HG03354 (cell line): ENCODE data around the gene NBEAL1.
"Not testable (repeated sequence)": the region's sequence is repeated elsewhere in the genome, so short reads cannot be mapped to it uniquely, and the experiment has no call there.

Experiments used
- ATAC-seq: cut with Tn5 transposase; IDR thresholded peaks from one replicate; pipeline ENCODE4 v1.9.1; 2021; ENCODE audit warnings: mild to moderate bottlenecking; ENCODE audit not compliant: unreplicated experiment, poor library complexity, severe bottlenecking

NBEAL1 gene

GRCh38 chr2:203037026-203037425 lies 22.4 kb downstream of the NBEAL1 start:
- ATAC-seq = no peak

GRCh38 chr2:203038586-203038985 lies 23.9 kb downstream of the NBEAL1 start:
- no peak for ATAC-seq

GRCh38 chr2:203039211-203039610 lies 24.5 kb downstream of the NBEAL1 start:
- not testable (repeated sequence) for ATAC-seq

GRCh38 chr2:203040966-203041521 lies 26.4 kb downstream of the NBEAL1 start:
- no peak for ATAC-seq

- ATAC-seq = no peak
Measured at GRCh38 chr2:203042178-203042577, 27.5 kb downstream of the NBEAL1 start.

GRCh38 chr2:203043226-203043625 lies 28.6 kb downstream of the NBEAL1 start:
- ATAC-seq = no peak

- no peak for ATAC-seq
Measured at GRCh38 chr2:203045867-203046266, 31.2 kb downstream of the NBEAL1 start.

GRCh38 chr2:203052539-203052938 lies 37.9 kb downstream of the NBEAL1 start:
- no peak for ATAC-seq

GRCh38 chr2:203059567-203060240 lies 45.0 kb downstream of the NBEAL1 start:
- ATAC-seq = no peak

- no peak for ATAC-seq
Measured at GRCh38 chr2:203061346-203061745, 46.7 kb downstream of the NBEAL1 start.

GRCh38 chr2:203062126-203062525 lies 47.5 kb downstream of the NBEAL1 start:
- no peak for ATAC-seq

- not testable (repeated sequence) for ATAC-seq
Measured at GRCh38 chr2:203066519-203067091, 51.9 kb downstream of the NBEAL1 start.

GRCh38 chr2:203070701-203071100 lies 56.0 kb downstream of the NBEAL1 start:
- ATAC-seq = no peak

- ATAC-seq = no peak
Measured at GRCh38 chr2:203071148-203071547, 56.5 kb downstream of the NBEAL1 start.

GRCh38 chr2:203072371-203072770 lies 57.7 kb downstream of the NBEAL1 start:
- ATAC-seq = no peak

GRCh38 chr2:203077451-203077850 lies 62.8 kb downstream of the NBEAL1 start:
- no peak for ATAC-seq

GRCh38 chr2:203080447-203081045 lies 65.9 kb downstream of the NBEAL1 start:
- ATAC-seq = no peak

- ATAC-seq = no peak
Measured at GRCh38 chr2:203083328-203083727, 68.7 kb downstream of the NBEAL1 start.

GRCh38 chr2:203086381-203086780 lies 71.7 kb downstream of the NBEAL1 start:
- not testable (repeated sequence) for ATAC-seq

GRCh38 chr2:203090721-203091120 lies 76.0 kb downstream of the NBEAL1 start:
- not testable (repeated sequence) for ATAC-seq

- ATAC-seq = no peak
Measured at GRCh38 chr2:203097735-203098134, 83.1 kb downstream of the NBEAL1 start.
